GM12801 (cell line): ENCODE results near the gene COMMD7.

ENCODE experiments used
- CTCF ChIP-seq: IDR thresholded peaks from one replicate; pipeline ENCODE4 v1.5.1; 2011; ENCODE audit warnings: control low read depth; ENCODE audit not compliant: insufficient read length; ENCODE audit errors: extremely low read depth

Gene COMMD7

DNA sequence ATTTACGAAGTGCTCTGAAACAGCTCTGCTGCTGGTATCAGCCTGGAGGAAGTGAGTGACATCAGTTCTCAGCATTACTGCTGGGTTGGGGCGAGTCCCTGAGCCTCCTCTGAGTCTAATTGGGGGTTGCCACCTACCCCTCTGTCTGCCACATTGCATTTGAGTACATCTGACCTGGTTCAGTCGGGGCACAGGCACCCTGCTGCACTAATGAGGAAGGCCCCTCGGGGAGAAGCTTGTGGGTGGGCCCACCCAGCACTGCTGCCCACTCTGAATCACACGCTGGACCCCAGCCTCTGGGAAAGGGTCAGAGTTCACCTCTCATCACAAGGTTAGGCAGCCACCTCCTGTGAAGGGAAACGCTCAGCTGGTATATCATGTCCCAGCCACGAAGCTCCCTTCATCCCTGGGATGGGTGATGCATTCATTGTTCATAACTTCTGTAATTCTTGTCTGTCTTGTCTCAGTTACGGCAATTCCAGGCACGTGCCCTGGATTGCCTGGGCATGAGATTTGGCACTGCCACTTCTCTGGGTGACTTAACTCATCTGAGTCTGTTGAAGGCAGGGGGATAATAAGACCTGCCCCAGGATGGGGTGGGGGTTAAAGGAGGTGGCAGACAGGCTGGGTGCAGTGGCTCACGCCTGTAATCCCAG, 32.2 kb upstream of the COMMD7 start:
- TF ChIP-seq CTCF = no peak

GRCh38 chr20:32773855-32774254, 30.6 kb upstream of the COMMD7 start:
- TF ChIP-seq CTCF = no peak

DNA sequence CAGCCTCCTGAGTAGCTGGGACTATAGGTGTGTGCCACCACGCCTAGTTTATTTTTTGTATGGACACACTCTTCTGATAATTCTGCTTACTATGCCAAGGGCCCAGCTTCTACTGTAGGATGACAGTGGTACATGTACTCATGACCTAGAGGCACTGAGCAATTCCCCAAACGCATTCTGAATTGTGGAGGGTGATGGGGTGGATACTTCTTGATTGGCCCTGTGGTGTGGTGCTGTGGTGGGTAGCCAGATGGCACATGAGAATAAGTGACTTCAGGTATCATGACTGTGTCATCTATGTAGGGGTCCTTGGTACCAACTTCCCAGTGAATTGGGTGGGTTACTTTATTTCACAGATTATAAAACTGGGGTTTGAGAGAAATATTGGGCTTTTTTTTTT, 30.0 kb upstream of the COMMD7 start:
- no peak for TF ChIP-seq CTCF

GRCh38 chr20:32772046-32772445, 28.8 kb upstream of the COMMD7 start:
- no peak for TF ChIP-seq CTCF

GRCh38 chr20:32767418-32768198, 24.3 kb upstream of the COMMD7 start:
- no peak for TF ChIP-seq CTCF

GRCh38 chr20:32764005-32764960, 21.0 kb upstream of the COMMD7 start:
- no peak for TF ChIP-seq CTCF

- no peak for TF ChIP-seq CTCF
Measured at GRCh38 chr20:32763202-32764004, 20.1 kb upstream of the COMMD7 start.
